ENCODE measurements around the gene CFAP100. TPM values are rescaled to one million over a fixed set of nuclear protein-coding genes. Genes with fewer than 3 reads are reported as not detected.

CFAP100 gene
- total and polyA plus RNA-seq, 9 donors, result 0.20 to 1.2 (median 0.38) TPM; not detected in 3

DNA sequence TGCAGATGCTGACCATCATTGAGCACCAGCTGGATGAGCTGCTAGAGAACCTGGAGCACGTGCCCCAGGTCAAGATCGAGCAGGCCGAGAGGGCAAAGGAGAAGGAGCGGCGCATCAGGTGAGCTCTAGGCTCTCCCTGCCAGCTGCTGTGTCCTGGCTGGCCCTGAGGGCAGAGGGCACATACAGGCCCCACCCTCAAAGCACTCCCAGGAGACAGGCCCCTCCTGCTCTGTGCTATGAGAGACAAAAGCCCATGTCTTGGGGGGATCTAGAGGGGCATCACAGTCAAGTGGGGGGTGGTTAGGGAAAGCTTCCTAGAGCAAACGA lies 39.5 kb downstream of the CFAP100 start:
- DNase-seq, result no peak
- WGBS (ENCODE audit: insufficient coverage), result 96% methylated on average over 3 of the region's 6 CpGs
- Histone ChIP-seq H3K4me3 (ENCODE audit: low read length) (no peak overlapping the region), H3K36me3 (ENCODE audit: control insufficient read depth, insufficient read depth, low read length) (peaks cover 37% of the 10 kb centered on the region), H3K4me1 (ENCODE audit: control insufficient read depth, insufficient read depth, low read length) (no peaks in the 10 kb centered on the region), H3K27ac (ENCODE audit: low read length) (no peak overlapping the region), H3K9me3 (replicated peaks; ENCODE audit: control insufficient read depth, low read depth, low read length) (peaks cover 5% of the 10 kb centered on the region), H3K27me3 (ENCODE audit: control insufficient read depth, insufficient read depth, low read length) (no peaks in the 10 kb centered on the region)

DNA sequence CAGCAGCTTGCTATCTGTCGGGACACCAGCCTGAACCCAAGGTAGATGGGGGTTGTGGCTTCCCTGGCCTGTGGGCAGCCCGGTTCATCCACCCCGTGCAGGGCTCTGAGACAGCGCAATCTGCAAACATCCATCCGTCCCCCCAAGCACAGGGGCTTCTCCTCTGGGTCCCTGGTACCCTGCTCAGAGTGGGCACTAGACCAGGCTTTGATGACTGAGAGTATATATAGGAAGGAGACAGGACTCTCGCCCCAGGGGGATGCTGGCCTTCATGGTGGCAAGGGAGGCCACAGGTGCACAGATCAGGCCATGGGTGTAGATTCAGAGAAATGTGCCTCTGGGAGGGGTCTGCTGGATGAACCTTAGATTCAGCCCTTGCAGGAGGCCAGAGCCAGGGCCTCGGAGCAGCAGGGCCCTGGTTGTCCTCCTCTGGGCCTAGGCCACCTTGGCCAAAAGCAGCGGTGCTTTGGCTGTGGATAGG lies 40.3 kb downstream of the CFAP100 start:
- 85% methylated on average over 3 of the region's 8 CpGs for WGBS (ENCODE audit: insufficient coverage)
- Histone ChIP-seq H3K4me1 (ENCODE audit: control insufficient read depth, insufficient read depth, low read length) (no peaks in the 10 kb centered on the region), H3K27me3 (ENCODE audit: control insufficient read depth, insufficient read depth, low read length) (no peaks in the 10 kb centered on the region), H3K4me3 (ENCODE audit: low read length) (no peak overlapping the region), H3K9me3 (replicated peaks; ENCODE audit: control insufficient read depth, low read depth, low read length) (peaks cover 5% of the 10 kb centered on the region), H3K27ac (ENCODE audit: low read length) (no peak overlapping the region), H3K36me3 (ENCODE audit: control insufficient read depth, insufficient read depth, low read length) (peaks cover 44% of the 10 kb centered on the region)
- no peak for DNase-seq

DNA sequence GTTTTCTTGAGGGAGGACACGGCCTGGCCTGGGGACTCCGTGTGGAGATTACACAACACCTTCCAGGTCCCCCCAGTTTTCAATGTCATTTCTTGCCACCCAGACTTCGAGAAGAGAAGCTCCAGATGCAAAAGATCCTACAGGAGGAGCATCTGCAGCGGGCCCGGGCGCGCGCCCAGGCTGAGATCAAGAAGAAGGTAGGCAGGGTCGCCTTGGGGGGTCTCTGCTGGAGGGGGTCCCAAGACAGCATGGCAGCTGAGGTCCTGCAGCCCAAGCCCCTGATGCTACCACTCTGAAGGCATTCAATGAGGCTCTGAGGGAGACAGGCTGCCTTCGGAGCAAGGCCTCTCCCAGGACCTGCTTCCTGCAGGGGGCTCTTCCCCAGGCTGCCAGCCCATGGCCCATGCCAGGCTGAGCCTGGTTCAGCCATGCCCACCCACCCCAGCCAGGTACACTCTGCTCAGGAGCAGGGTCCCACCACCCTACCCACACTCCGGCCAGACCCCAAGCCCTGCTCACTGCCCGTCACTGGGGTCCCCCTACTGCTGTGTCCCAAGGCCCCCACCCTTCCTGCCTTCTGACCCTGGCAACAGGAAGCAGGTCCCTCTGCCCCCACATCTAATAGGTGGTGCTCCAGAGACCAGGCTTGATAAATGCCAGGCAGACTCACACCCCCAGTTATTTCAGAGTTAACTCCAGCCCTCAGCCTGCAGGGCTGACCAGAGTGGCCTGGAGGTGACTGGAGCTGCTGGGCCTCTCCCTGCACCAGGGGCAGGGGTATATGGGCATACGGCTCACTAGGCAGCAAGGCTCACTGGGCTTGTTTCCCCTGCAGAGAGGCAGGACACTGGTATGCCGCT lies 41.0 kb downstream of the CFAP100 start:
- 95% methylated on average over 12 of the region's 14 CpGs for WGBS (ENCODE audit: insufficient coverage)
- no peak overlapping the region for H3K27ac ChIP-seq (ENCODE audit: low read length)
- peaks cover 50% of the 10 kb centered on the region for H3K36me3 ChIP-seq (ENCODE audit: control insufficient read depth, insufficient read depth, low read length)

DNA sequence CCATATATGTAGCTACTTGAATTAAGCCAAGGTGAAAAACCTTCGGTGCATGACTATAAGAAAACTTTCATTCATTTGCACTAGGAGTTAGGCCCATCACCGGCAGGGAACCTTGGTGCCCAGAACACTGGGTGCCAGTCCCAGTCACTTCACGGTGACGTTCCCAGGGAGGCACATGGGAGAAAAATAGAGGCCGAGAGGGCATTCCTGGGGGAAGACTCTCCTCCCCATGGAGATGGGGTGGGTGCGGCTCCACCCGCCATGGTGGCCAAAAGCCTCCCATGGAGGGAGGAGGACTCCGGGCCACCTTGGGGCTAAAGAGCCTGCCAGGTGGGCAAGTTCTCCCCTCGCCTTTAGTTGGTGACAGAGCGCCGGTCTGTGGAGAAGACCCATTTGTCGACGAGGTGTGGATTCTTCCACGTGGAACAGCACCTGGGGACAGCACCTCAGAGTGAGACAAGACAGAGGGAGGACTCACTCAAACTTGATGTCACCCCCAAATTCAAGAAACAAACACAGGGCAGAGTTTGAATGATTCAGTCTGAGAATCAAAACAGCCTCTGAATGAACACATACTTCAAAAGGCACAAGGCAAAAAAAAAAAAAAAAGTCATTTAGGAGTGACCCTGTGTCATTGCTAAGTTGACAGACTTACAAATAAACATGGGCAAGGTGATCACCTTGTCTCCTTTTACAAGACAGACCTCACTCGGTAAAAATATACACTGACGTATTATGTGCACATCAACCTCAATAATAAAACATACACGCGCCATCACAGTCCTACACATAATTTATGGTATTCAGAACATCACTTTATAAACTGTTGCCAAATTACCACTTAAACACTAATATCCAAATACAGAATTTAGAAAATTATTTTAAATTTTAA lies 42.4 kb downstream of the CFAP100 start:
- H3K4me1 ChIP-seq (ENCODE audit: control insufficient read depth, insufficient read depth, low read length), result peaks cover 11% of the 10 kb centered on the region
- WGBS (ENCODE audit: insufficient coverage), result 97% methylated on average over 14 of the region's 18 CpGs
- no peak for DNase-seq
- no peak overlapping the region for H3K4me3 ChIP-seq (ENCODE audit: low read length)
- no peaks in the 10 kb centered on the region for H3K9me3 ChIP-seq (replicated peaks; ENCODE audit: control insufficient read depth, low read depth, low read length)
- no peaks in the 10 kb centered on the region for H3K27me3 ChIP-seq (ENCODE audit: control insufficient read depth, insufficient read depth, low read length)
- H3K27ac ChIP-seq (ENCODE audit: low read length), result no peak overlapping the region
- H3K36me3 ChIP-seq (ENCODE audit: control insufficient read depth, insufficient read depth, low read length), result peaks cover 50% of the 10 kb centered on the region

More for the DNA sequence above, 41.0 kb downstream of the CFAP100 start:
- no peaks in the 10 kb centered on the region for H3K4me1 ChIP-seq (ENCODE audit: control insufficient read depth, insufficient read depth, low read length)
- DNase-seq, result no peak
- peaks cover 5% of the 10 kb centered on the region for H3K9me3 ChIP-seq (replicated peaks; ENCODE audit: control insufficient read depth, low read depth, low read length)
- H3K27me3 ChIP-seq (ENCODE audit: control insufficient read depth, insufficient read depth, low read length), result no peaks in the 10 kb centered on the region
- no peak overlapping the region for H3K4me3 ChIP-seq (ENCODE audit: low read length)

DNA sequence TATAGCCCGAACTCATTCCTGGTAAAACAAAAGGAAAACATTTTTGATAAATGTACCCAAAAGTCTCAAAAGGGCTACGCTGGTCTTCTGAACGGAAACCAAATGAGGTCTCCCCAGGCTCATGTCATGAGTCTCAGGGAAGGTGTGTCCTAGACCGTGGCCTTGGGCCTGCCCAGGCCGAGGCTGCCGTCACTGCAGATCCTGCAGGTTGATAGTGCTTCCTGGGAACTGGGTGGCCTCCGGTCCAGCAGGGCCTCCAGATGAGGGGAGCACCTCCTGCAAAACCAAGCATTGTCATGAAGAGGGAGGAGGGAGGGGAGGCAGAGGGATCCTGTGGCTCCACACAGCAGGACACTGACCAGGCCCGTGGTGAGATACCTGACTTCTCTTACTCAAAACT lies 43.5 kb downstream of the CFAP100 start:
- DNase-seq, result no peak
- Histone ChIP-seq H3K36me3 (ENCODE audit: control insufficient read depth, insufficient read depth, low read length) (peaks cover 48% of the 10 kb centered on the region), H3K27me3 (ENCODE audit: control insufficient read depth, insufficient read depth, low read length) (no peaks in the 10 kb centered on the region), H3K9me3 (replicated peaks; ENCODE audit: control insufficient read depth, low read depth, low read length) (no peaks in the 10 kb centered on the region), H3K4me1 (ENCODE audit: control insufficient read depth, insufficient read depth, low read length) (peaks cover 18% of the 10 kb centered on the region), H3K4me3 (ENCODE audit: low read length) (no peak overlapping the region), H3K27ac (ENCODE audit: low read length) (no peak overlapping the region)
- 89% methylated on average over 6 of the region's 8 CpGs for WGBS (ENCODE audit: insufficient coverage)

DNA sequence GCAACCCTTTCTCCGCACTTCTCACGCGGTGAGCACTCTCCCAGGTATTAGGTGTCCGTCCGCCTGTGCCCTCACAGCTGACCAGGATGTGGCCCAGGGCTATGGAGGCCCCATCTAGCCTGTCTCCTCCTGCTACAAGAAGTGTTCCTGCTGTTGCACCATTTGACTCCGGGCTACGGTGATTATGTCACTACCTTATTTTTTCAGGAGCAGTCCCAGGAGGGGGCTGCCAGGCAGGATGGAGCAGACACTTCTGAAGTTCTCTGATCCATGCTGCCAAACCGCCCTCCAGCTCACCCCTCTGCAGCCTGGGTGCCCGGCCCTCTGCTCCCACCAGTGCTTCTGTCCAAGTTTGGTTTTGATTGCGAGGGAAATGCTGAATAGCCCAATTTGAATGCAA lies 44.0 kb downstream of the CFAP100 start:
- 91% methylated on average over 8 of the region's 10 CpGs for WGBS (ENCODE audit: insufficient coverage)
- no peaks in the 10 kb centered on the region for H3K27me3 ChIP-seq (ENCODE audit: control insufficient read depth, insufficient read depth, low read length)
- no peak overlapping the region for H3K4me3 ChIP-seq (ENCODE audit: low read length)
- peaks cover 18% of the 10 kb centered on the region for H3K4me1 ChIP-seq (ENCODE audit: control insufficient read depth, insufficient read depth, low read length)
- H3K9me3 ChIP-seq (replicated peaks; ENCODE audit: control insufficient read depth, low read depth, low read length), result no peaks in the 10 kb centered on the region
- H3K27ac ChIP-seq (ENCODE audit: low read length), result no peak overlapping the region
- H3K36me3 ChIP-seq (ENCODE audit: control insufficient read depth, insufficient read depth, low read length), result peaks cover 48% of the 10 kb centered on the region
- DNase-seq, result no peak

DNA sequence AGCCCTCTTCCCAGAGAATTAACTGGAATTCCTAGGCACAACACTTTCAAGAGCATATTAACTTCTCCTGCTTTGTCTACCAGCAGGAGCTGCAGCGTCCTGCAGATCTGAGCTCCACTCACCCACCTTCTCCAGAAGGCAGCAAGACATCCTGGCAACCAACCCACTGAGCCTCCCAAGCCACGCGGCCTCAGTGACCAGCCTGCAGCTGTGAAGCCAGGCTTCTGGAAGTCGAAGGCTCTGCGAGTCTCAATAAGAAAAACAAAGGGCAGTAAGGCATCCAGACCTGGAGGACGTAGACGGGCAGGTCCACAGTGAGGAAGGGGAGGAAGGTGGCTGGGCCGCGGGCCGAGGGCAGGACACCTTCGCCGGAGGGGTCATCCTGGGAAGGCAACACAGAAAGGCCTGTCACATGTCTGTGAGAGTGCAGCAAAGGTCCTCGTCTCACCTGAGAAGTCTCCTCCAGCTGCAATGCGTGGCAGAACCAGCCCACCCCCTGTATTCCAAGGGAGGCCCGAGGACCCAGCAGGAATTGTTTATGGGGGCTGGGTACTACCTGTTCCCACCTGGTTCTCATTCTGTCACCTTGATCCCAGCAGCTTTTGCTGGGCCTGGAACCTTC lies 44.7 kb downstream of the CFAP100 start:
- H3K27me3 ChIP-seq (ENCODE audit: control insufficient read depth, insufficient read depth, low read length), result no peaks in the 10 kb centered on the region
- H3K36me3 ChIP-seq (ENCODE audit: control insufficient read depth, insufficient read depth, low read length), result peaks cover 44% of the 10 kb centered on the region
- H3K4me1 ChIP-seq (ENCODE audit: control insufficient read depth, insufficient read depth, low read length), result peaks cover 18% of the 10 kb centered on the region

DNA sequence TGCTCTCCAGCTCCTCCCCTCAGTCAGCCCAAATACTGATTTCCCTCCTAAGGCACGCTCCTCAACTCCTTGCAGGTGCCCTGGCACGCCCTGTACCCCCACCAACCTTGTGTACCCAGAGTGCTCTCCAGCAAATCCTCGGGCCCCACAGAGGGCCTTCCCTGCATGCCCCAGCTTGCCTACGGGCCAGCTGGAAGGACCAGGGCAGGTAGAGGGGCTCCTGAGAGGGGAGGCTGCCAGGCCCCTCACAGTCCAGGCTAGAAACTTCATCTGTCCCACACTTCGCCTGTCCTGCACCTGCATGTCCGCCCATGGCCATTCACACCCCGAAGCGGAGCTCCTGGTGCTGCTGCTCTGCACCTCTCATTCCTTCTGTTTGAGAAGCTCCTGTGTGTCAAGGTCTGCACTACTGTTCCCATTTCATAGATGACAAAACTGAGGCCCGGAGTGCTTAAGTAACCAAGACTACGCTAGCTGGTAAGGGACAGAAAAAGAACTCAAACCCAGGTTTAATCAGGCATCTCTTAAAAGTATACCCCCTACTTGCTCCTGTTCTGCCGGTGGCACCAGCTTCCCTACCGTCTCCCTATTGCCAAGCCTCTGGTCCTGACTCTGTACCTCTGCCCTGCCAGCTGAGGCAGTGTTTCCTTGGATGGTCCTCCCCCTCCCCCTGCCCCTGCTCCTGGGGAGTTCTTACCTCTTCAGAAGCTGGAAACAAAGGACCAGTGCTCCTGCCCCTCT lies 45.4 kb downstream of the CFAP100 start:
- H3K4me1 ChIP-seq (ENCODE audit: control insufficient read depth, insufficient read depth, low read length), result peaks cover 18% of the 10 kb centered on the region
- H3K36me3 ChIP-seq (ENCODE audit: control insufficient read depth, insufficient read depth, low read length), result peaks cover 40% of the 10 kb centered on the region
- no peak for DNase-seq
- no peaks in the 10 kb centered on the region for H3K9me3 ChIP-seq (replicated peaks; ENCODE audit: control insufficient read depth, low read depth, low read length)
- 94% methylated on average over 11 of the region's 12 CpGs for WGBS (ENCODE audit: insufficient coverage)
- H3K27me3 ChIP-seq (ENCODE audit: control insufficient read depth, insufficient read depth, low read length), result no peaks in the 10 kb centered on the region
- H3K27ac ChIP-seq (ENCODE audit: low read length), result no peak overlapping the region
- H3K4me3 ChIP-seq (ENCODE audit: low read length), result no peak overlapping the region

More for the DNA sequence above, 44.7 kb downstream of the CFAP100 start:
- Histone ChIP-seq H3K9me3 (replicated peaks; ENCODE audit: control insufficient read depth, low read depth, low read length) (no peaks in the 10 kb centered on the region), H3K4me3 (ENCODE audit: low read length) (no peak overlapping the region), H3K27ac (ENCODE audit: low read length) (no peak overlapping the region)
- no peak for DNase-seq
- 71% methylated on average over 10 of the region's 15 CpGs for WGBS (ENCODE audit: insufficient coverage)

DNA sequence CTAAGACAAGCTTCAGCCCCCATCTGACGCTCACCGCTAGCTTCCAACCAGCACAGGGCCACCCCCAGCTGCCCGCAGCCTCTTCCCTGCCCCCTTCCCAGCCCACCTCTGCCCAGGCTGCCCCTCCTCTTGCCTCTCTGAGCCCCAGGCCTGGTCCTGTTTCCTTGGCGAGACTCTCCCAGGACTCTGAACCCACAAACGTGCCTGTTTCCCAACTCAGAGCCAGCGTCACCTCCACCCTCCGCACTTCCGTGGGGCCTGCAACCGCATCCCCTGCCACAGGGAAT lies 45.9 kb downstream of the CFAP100 start:
- 81% methylated on average over 6 of the region's 9 CpGs for WGBS (ENCODE audit: insufficient coverage)
- H3K4me1 ChIP-seq (ENCODE audit: control insufficient read depth, insufficient read depth, low read length), result peaks cover 20% of the 10 kb centered on the region
- DNase-seq, result no peak
- no peak overlapping the region for H3K4me3 ChIP-seq (ENCODE audit: low read length)
- H3K9me3 ChIP-seq (replicated peaks; ENCODE audit: control insufficient read depth, low read depth, low read length), result no peaks in the 10 kb centered on the region
- H3K27ac ChIP-seq (ENCODE audit: low read length), result no peak overlapping the region
- no peaks in the 10 kb centered on the region for H3K27me3 ChIP-seq (ENCODE audit: control insufficient read depth, insufficient read depth, low read length)
- peaks cover 38% of the 10 kb centered on the region for H3K36me3 ChIP-seq (ENCODE audit: control insufficient read depth, insufficient read depth, low read length)

Data from muscle of leg (tissue), 11 donors.